Stimulated activated CD4-positive, alpha-beta T cell treated with anti-CD3 and anti-CD28 coated beads, TNF-alpha, amount 100 ng/mL, for 24 hours (primary cell): ENCODE data around the gene SH3RF1.

ENCODE experiments used
- DNase-seq, 3 experiments: peaks; one replicate each; pipeline ENCODE4 v3.0.0-alpha.2; 2020; ENCODE audit warnings: low read depth in 3 of 3

SH3RF1 gene

DNA sequence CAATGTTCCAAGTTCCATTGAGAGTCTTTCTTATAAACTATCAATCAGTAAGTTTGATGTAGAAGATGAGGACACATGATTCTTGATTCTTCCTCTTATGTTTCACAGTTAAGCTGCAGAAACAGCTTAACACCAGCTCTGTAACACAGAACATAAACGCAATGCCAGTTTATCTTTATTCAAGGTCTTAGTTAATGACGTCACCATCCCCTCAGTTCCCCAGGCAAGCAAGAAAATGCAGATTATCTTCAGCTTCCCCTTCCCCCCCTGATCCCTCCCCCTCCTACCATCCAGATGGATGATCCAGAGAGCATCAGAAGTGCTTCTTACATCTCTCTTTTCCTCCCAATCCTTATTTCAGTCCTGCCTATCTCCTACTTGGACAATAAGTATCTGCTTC, 4.4 kb upstream of the SH3RF1 start:
- no peak for DNase-seq

- no peak for DNase-seq
Measured at GRCh38 chr4:169274033-169274432, 3.3 kb upstream of the SH3RF1 start.

DNA sequence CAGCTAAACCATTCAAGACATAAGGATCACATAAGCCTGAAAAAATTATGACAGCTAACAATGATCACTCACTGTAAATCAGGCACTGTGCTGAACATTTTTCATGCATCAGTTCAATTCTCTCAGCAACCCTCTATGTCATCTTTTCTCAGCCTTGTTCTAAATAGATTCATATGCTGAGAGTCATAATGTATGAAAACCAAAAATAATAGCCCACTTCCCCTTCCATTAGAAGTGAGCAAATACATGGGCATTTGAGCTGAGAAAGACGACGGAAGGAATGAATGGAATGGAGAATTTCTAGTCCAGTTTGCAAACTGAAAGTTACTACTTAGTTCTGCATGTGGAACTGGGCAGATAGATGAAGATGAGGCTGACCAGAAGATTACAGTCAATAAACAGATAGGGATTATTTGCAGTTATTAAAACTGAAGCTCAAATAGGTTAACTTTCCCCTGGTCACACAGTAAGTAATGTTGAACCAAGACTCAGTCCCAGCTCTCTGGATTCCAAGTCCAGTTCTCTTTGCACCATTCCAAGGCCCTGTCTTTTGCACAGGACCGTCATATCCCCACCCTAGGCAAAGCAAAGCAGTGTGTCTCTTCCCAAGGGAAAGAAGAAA, 1.6 kb upstream of the SH3RF1 start:
- no peak for DNase-seq

DNA sequence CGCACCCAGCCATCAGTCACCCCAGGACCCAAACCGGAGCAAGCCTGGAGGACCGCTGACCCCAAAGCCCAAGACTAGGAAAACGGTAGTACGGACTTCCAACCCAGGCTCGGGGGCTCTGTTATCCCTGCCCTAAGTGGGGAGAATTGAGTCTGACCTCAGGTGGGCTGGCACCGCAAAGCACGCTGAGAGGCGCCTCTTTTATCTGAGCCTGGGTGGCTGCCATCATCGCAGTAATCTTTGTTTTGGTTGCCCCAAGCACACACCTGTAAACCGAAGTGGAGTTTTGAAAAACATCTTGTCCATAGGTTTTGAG, 894 bp upstream of the SH3RF1 start:
- DNase-seq: no peak

DNA sequence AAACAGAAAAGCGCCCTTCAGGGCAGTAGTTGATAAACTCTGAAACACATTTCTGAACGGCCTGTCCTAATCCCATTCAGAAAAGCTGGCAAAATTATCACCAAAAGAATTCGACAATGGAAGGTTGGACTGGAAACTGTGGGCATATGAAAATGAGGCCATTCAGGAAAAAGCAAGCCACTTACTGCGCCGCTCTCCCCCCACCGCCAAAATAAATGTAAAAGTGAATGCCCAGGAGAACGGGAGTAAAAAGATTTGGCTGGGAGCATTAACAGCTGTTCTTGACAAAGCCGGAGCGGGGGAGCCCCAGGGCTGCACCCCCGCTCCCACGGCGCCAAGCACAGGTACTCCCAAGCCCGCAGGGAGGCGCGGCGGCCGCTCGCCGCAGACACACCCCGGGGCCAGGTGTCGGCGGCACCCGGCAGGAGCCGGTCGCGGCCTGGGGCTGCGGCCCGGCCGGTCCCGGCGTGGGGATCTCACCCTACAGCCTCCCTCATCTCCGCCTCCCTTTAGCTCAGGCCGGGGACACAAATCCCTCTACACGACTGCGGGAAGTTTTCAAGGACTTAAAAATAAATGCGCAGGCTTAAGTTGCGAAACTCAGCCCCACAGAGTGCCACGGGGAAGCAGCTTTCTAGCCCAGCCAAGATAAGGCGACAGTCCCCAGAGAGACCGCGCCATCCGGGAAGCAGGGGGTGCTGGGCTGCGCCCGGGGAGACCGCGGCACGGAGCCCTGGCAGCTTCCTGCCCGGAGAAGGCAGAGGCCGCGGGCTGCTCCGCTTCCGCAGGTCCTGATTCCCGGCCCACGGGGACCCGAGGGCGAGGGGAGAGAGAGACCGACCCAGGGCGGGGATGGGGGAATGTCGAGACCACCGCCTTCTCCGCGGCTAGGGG, 593 bp downstream of the SH3RF1 start:
- peak in 1 of 3 experiments; percentile 32 for DNase-seq

GRCh38 chr4:169268951-169269760, 1.6 kb downstream of the SH3RF1 start:
- no peak for DNase-seq

DNA sequence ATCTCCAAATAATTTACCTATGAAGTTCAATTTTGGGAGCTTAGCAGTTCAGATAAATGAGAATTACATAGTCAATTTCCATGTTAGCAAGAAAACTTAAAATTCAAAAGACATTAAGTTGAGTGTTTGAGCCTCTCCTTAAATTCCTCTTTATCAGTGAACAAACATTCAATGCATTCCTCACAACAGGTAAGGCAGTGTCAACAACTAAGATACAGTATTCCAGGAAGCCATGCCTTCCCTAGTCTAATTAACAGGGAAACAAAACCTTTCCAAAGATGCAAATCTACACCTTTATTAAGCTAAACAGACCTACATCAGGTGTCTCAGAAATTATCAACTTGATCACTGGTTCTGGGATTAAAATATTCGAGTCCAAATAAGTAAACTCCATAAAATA, 3.7 kb downstream of the SH3RF1 start:
- DNase-seq: no peak

DNA sequence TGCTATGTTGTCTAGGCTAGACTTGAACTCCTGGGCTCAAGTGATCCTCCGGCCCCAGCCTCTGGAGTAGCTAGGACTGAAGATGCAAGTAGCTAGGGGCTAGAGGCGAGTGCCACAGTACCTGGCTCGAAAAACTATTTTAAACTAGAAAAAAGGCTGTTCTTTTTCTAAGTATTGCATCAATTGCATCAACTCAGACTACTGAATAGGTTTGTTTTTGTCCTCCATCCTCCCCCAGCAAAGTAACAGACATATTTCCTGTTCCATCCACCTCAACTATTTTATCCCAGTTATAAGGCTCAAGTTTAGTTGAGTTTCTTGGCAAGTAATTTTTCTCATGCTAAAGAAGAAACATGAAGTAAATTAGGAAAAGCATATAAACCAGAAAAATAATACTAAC, 4.1 kb downstream of the SH3RF1 start:
- DNase-seq: no peak

- DNase-seq: no peak
Measured at GRCh38 chr4:169266081-169266480, 4.7 kb downstream of the SH3RF1 start.

- DNase-seq: no peak
Measured at GRCh38 chr4:169263791-169264392, 6.9 kb downstream of the SH3RF1 start.

DNA sequence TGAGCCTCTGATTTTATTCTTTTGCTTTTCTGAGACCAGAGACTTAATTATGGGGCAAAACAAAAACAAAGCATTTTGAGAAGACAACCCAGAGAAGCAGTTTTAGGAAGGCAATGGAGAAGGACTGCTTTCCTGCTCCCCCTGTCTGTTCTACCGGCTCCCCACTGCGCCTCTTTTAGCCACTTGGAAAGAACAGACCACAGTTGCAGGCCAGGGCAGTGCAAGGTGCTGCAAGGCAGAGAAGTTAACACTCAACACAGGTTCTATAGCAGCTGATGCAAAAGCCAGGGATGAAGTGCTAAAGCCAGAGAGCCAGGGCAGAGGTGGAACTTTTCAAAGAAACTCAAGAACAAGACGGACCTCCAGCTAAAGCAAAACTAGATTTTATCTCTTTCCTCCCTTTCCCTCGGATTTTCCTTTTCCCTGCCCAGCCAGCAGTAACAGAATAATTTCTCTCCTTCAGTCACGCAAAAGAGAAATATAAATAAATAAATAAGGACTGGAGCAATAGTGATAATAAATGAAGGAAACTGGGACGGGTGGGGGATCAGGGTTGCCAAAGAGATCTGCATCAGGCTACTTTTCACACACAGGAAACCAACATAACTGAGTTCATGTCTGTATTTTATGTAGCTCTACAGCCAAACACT, 10.4 kb downstream of the SH3RF1 start:
- no peak for DNase-seq

- DNase-seq: no peak
Measured at GRCh38 chr4:169259271-169259670, 11.5 kb downstream of the SH3RF1 start.

DNA sequence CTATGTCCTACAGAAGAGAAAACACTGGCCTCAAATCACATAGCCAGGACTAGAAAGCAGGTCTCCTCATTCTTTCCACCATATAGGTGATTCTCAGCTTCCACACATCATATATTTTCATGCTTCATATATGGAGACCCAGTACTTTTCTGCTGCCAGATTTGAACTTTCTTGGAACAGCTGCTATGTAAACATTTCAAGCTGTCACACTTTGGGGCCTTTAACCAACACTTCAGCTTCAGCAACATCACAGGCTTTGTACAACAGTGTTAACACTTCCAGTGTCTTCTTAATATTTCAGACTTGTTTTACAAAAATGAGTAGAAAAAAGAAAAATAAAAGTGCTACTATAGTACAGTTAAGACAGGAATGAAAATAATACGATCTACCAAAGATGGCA, 12.6 kb downstream of the SH3RF1 start:
- DNase-seq: no peak

GRCh38 chr4:169256856-169257761, 13.6 kb downstream of the SH3RF1 start:
- DNase-seq: no peak

DNA sequence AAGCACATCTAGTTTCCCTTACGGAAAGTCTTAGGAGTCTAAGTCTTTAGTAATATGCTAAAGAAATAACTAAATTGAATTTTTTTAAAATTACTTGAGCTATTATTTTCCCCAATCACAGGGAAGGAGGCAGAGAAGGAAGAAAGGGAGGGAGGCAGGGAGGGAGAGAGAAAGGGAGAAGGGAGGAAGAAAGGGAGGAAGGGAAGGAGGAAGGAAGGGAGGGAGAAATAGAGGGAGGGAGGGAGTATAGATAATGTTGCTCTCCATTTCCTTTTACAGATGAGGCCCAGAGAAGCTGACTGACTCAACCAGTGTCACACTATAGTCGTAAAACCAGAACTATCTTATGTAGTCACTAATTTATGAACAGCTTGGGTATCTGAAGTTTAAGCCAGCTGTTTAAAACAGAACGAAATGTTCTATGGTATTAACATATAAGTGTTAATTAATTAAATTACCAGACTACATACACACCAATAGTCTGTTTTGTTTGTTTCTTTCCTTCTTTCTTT, 14.6 kb downstream of the SH3RF1 start:
- no peak for DNase-seq

- no peak for DNase-seq
Measured at GRCh38 chr4:169254546-169254983, 16.2 kb downstream of the SH3RF1 start.

DNA sequence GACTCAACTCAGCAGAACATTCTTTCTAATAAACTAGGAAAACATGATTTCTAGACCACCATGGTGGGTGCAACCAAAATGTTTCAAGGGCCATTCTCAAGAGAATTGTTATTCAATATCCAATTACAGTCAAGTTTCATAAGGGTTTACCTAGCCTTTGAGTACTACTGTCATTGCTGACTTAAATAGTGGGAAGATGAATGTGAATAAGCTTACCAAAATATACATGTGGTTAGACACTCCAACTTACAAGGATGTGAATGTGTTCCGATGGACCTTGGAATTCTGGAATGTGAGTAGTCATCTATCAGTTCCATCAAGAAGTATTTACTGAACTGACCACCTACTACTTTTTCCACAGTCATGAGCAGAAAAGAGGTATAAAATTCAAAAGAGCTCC, 16.9 kb downstream of the SH3RF1 start:
- DNase-seq: no peak

DNA sequence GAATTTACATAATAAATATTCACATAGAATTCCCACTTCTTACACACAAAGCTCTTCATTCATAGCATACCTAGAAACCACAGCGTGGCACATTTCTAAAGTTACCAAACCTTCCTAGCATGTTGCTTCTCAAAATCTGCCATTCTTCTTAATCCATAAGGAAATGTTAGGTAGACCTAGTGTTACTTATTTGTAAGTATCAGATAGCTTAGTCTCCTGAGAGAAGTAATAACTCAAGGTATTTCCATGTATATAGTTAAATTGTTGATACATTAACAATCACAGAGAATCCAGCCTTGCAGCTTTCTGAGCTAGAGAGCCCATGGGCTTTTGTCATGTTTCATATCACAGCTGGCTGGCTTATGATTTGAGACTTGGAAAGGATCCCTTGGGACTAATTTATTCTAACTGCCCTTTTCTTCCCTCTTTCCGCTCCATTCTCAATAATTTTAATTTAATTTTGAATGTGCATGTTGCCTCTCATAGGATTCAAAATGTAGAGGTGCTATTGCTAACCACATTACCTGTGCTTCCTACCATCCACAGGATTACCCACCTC, 17.6 kb downstream of the SH3RF1 start:
- DNase-seq: no peak

DNA sequence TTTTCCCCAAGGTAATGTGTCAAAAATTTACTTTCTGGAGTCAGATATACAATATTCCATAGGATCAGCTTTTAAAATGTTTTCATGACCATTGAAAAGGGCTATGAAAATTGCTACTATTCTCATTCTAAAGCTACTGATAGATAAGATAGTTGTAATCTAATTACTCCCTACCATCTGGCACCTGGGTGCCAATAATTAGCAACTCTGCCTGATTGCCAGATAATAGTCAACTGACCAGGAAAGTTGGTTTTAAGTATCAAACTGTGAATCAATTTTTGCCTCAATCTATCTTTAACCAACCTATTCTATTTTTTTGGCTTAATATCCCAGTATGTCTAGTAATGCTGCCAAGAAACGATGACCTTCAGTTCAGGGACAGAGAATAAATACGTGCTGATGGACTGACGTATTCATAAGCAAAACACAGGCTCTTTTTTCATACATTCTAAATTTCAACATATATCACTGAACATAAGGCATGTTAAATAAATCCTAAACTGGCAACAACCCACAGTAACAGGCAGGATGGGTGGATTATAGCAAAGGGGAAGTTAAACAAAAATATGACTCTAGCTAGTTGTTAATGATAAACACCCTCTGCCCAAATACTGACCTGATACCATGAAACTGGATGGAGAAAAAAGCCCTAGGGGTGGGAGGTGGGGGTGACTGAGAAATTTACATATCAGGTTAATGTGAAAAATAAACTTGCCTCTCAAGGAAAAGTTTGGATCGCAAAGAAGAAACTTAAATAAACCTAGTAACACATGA, 18.2 kb downstream of the SH3RF1 start:
- DNase-seq: no peak
